Stimulated activated CD8-positive, alpha-beta memory T cell treated with anti-CD3 and anti-CD28 coated beads, Interleukin-12 subunit alpha, Interleukin-12 subunit beta, amount 100 ng/mL, for 24 hours (primary cell): ENCODE data around the gene RFC4.
"Not testable (repeated sequence)": the region's sequence is repeated elsewhere in the genome, so short reads cannot be mapped to it uniquely, and the experiment has no call there.

Experiments
- DNase-seq: peaks from one replicate; pipeline ENCODE4 v3.0.0-alpha.2; 2020; ENCODE audit errors: extremely low read depth

The RFC4 gene

GRCh38 chr3:186824430-186825139 is 18.3 kb upstream of the RFC4 start:
- no peak for DNase-seq

GRCh38 chr3:186823386-186823785 is 17.1 kb upstream of the RFC4 start:
- DNase-seq, result no peak

- DNase-seq, result not testable (repeated sequence)
Observed at GRCh38 chr3:186822388-186822759, 16.1 kb upstream of the RFC4 start.

GRCh38 chr3:186821429-186822387 is 15.4 kb upstream of the RFC4 start:
- DNase-seq, result no peak

- DNase-seq, result no peak
Observed at GRCh38 chr3:186818956-186819355, 12.7 kb upstream of the RFC4 start.

- no peak for DNase-seq
Observed at GRCh38 chr3:186818516-186818915, 12.2 kb upstream of the RFC4 start.

GRCh38 chr3:186815435-186815834 is 9.2 kb upstream of the RFC4 start:
- DNase-seq, result no peak

- no peak for DNase-seq
Observed at GRCh38 chr3:186814100-186814499, 7.8 kb upstream of the RFC4 start.

GRCh38 chr3:186811313-186811712 is 5.0 kb upstream of the RFC4 start:
- DNase-seq, result not testable (repeated sequence)

- DNase-seq, result no peak
Observed at GRCh38 chr3:186810336-186810996, 4.2 kb upstream of the RFC4 start.

- DNase-seq, result no peak
Observed at GRCh38 chr3:186807231-186807630, 949 bp upstream of the RFC4 start.

GRCh38 chr3:186803447-186803846 is 2.8 kb downstream of the RFC4 start:
- DNase-seq, result not testable (repeated sequence)

- no peak for DNase-seq
Observed at GRCh38 chr3:186802701-186803100, 3.6 kb downstream of the RFC4 start.

GRCh38 chr3:186800285-186800684 is 6.0 kb downstream of the RFC4 start:
- no peak for DNase-seq

GRCh38 chr3:186798239-186798874 is 7.9 kb downstream of the RFC4 start:
- no peak for DNase-seq

- DNase-seq, result no peak
Observed at GRCh38 chr3:186790261-186790981, 15.9 kb downstream of the RFC4 start.

- DNase-seq, result no peak
Observed at GRCh38 chr3:186789554-186790260, 16.6 kb downstream of the RFC4 start.

GRCh38 chr3:186788482-186789370 is 17.6 kb downstream of the RFC4 start:
- no peak for DNase-seq

GRCh38 chr3:186787642-186788481 is 18.4 kb downstream of the RFC4 start:
- no peak for DNase-seq
